GM11168 (cell line): Measurements from ENCODE around the gene MRPS11.

Source experiments
- in situ Hi-C: fragments of 300-500 bp; cut with MboI; formaldehyde crosslinking; loops from one replicate; pipeline ENCODE4 v1.12.0; 2022; ENCODE audit warnings: low sequenced_read_pairs; ENCODE audit not compliant: unreplicated experiment

Gene MRPS11

DNA sequence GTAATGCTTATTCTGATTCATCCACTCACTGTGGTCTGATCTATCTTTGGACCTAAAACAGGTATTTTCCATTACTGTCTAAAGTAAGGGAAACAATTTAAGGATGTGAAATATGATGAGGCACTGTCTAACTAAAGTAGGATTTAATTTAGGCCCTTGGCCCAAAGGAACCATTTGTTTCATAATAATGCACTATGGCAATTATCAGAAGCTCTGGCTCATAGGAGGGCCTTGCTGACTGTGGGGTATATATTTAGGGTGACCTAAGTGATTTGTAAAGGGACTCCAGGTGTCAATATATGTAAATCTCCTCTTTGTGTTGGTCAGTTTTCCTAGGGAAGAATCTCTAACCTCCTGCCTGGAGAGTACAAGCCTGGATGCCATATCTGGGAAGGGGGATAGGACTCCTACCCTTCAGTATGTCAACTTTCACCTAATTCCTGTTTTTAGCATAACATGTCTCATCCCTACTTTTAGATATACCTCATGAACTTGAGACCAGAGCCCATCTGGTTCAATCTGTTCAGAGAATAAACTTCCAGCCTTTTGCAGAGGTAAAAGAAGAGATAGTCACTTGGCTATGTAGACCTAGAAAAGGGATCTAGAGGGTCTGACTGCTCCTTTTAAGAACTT, 58.9 kb downstream of the MRPS11 start:
- in situ Hi-C loops, result no loop called here

DNA sequence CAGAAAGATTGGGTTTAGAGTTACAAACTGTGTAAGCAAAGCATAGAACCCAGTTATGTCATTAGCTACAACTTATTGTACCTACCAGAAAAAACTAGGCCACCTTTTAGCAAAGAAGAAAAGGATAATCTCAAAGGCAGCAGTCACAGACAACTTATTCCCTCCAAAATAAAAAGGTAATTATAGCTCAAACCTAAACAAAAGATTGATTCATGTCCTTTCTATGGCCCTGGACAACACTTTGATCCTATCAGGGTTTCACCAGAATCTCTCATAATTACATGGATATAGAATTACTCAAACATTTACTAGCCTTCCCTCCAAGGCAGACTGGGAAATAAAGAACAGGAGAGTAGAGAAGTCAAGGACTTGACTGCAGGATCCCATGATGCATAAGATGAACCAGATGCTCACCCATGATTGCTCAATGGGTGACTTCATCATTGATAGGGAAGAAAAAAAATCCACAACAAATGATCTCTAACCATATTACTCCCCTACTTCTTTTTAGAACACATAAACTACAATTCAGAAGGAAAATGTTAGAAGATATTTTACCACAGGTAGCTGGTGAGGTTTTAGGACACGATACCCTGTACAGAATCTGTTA, 61.6 kb downstream of the MRPS11 start:
- in situ Hi-C loops, result no loop called here
